Left ventricle myocardium inferior (tissue), 1 donor: ENCODE results near the gene BASP1. TPM values are rescaled to one million over a fixed set of nuclear protein-coding genes. Genes with fewer than 3 reads are reported as not detected.

Experiments used
- DNase-seq: peaks from one replicate; pipeline ENCODE4 v3.0.0-alpha.2; 2020
- H3K27ac ChIP-seq: fragments of 200-600 bp; replicated peaks from 2 replicates; pipeline ENCODE4 v1.8.0; 2021
- H3K27me3 ChIP-seq: fragments of 200-600 bp; 2 replicates; pipeline ENCODE4 v1.8.0; 2021; ENCODE audit warnings: low read depth
- H3K36me3 ChIP-seq: fragments of 200-600 bp; 2 replicates; pipeline ENCODE4 v1.8.0; 2021
- H3K4me1 ChIP-seq: fragments of 200-600 bp; 2 replicates; pipeline ENCODE4 v1.8.0; 2021
- H3K4me3 ChIP-seq: fragments of 200-600 bp; 2 replicates; pipeline ENCODE4 v1.8.0; 2021; ENCODE audit warnings: mild to moderate bottlenecking, moderate library complexity
- H3K9me3 ChIP-seq: fragments of 200-600 bp; replicated peaks from 2 replicates; pipeline ENCODE4 v1.8.0; 2021
- intact Hi-C: fragments of 100-400 bp; cut with micrococcal nuclease; formaldehyde crosslinking; loops from one replicate; pipeline ENCODE4 v1.11.0; 2022
- total RNA-seq: library from RNA; stranded (reverse); fragmentation: NEBNext Ultra II Directional; extraction: Animal tissue kit (Norgen Biotek cat#: 25700); gene quantifications from one replicate; pipeline ENCODE4 v1.2.1, GENCODE V29; 2021
- TF ChIP-seq, protein P1 (sequence below): fragments of 200-600 bp; IDR thresholded peaks from 2 replicates; pipeline ENCODE4 v1.8.0; 2021; ENCODE audit warnings: antibody characterized with exemption, mild to moderate bottlenecking, borderline replicate concordance
- donor health status: DM: no; HTN: yes; CAD: no; lungs with severe emphysema.

The BASP1 gene
- total RNA-seq, 1 donor from 2014 or later, result 3.7 TPM

- H3K27me3 ChIP-seq, result peaks cover 88% of the 10 kb centered on the region
- TF ChIP-seq, protein P1, sequence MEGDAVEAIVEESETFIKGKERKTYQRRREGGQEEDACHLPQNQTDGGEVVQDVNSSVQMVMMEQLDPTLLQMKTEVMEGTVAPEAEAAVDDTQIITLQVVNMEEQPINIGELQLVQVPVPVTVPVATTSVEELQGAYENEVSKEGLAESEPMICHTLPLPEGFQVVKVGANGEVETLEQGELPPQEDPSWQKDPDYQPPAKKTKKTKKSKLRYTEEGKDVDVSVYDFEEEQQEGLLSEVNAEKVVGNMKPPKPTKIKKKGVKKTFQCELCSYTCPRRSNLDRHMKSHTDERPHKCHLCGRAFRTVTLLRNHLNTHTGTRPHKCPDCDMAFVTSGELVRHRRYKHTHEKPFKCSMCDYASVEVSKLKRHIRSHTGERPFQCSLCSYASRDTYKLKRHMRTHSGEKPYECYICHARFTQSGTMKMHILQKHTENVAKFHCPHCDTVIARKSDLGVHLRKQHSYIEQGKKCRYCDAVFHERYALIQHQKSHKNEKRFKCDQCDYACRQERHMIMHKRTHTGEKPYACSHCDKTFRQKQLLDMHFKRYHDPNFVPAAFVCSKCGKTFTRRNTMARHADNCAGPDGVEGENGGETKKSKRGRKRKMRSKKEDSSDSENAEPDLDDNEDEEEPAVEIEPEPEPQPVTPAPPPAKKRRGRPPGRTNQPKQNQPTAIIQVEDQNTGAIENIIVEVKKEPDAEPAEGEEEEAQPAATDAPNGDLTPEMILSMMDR, result no peak
- no peak for DNase-seq
- H3K27ac ChIP-seq, result no peak overlapping the region
- no peak overlapping the region for H3K4me3 ChIP-seq
- H3K4me1 ChIP-seq, result no peaks in the 10 kb centered on the region
- intact Hi-C loops, result no loop called here
- H3K36me3 ChIP-seq, result no peaks in the 10 kb centered on the region
- H3K9me3 ChIP-seq, result no peaks in the 10 kb centered on the region
Measured at GRCh38 chr5:17224858-17225511, 7.6 kb downstream of the BASP1 start.

- intact Hi-C loops, result no loop called here
- Histone ChIP-seq H3K4me1 (no peaks in the 10 kb centered on the region), H3K27ac (no peak overlapping the region), H3K9me3 (no peaks in the 10 kb centered on the region), H3K4me3 (no peak overlapping the region), H3K36me3 (no peaks in the 10 kb centered on the region), H3K27me3 (peaks cover 88% of the 10 kb centered on the region)
- DNase-seq, result no peak
- TF ChIP-seq, protein P1, result no peak
Measured at GRCh38 chr5:17225520-17225919, 8.1 kb downstream of the BASP1 start.

GRCh38 chr5:17227868-17228267 lies 10.4 kb downstream of the BASP1 start:
- TF ChIP-seq, protein P1, result no peak
- no peak for DNase-seq
- Histone ChIP-seq H3K4me1 (no peaks in the 10 kb centered on the region), H3K36me3 (no peaks in the 10 kb centered on the region), H3K27me3 (peaks cover 67% of the 10 kb centered on the region), H3K9me3 (no peaks in the 10 kb centered on the region), H3K27ac (no peak overlapping the region), H3K4me3 (no peak overlapping the region)
- intact Hi-C loops, result no loop called here

DNA sequence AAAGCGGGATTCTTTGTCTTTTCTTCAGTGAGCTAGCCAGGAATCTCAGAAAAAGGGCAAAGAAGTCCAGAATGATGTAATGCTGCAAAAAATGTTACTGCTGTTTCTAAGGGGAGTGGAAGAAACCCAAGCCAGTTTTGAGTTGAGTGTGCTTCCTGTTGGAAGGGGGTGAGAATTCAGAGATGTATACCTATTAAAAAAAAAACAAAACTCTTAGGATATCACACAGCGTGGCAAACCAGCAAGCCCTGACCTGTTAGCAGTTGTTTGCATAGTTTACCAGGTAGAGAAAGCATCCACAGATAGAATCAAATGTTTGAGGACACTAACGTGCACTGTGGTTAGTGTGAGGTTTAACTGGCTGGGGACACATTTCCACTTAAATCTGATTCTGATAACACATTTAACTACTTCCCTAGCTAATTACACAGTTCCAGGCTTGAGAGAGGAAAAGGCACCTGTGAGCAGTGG lies 11.4 kb downstream of the BASP1 start:
- Histone ChIP-seq H3K27ac (peak overlapping the region; percentile 17), H3K36me3 (no peaks in the 10 kb centered on the region), H3K4me1 (no peaks in the 10 kb centered on the region), H3K4me3 (no peak overlapping the region), H3K27me3 (peaks cover 57% of the 10 kb centered on the region), H3K9me3 (no peaks in the 10 kb centered on the region)
- no peak for DNase-seq
- intact Hi-C loops, result no loop called here
- TF ChIP-seq, protein P1, result no peak

- Histone ChIP-seq H3K4me3 (no peak overlapping the region), H3K27me3 (peaks cover 53% of the 10 kb centered on the region), H3K36me3 (no peaks in the 10 kb centered on the region), H3K4me1 (no peaks in the 10 kb centered on the region), H3K27ac (peak overlapping the region; percentile 17), H3K9me3 (no peaks in the 10 kb centered on the region)
- TF ChIP-seq, protein P1, result no peak
- DNase-seq, result no peak
- intact Hi-C loops, result no loop called here
Measured at GRCh38 chr5:17229313-17229712, 11.9 kb downstream of the BASP1 start.
